ENCODE results near the gene CYRIA. TPM values are rescaled to one million over a fixed set of nuclear protein-coding genes. Genes with fewer than 3 reads are reported as not detected.
A peak's percentile ranks its signal among the peaks of the same experiment; 100 is the strongest.

Gene CYRIA
- total RNA-seq, 1 donor from 2014 or later, result 26.4 TPM

DNA sequence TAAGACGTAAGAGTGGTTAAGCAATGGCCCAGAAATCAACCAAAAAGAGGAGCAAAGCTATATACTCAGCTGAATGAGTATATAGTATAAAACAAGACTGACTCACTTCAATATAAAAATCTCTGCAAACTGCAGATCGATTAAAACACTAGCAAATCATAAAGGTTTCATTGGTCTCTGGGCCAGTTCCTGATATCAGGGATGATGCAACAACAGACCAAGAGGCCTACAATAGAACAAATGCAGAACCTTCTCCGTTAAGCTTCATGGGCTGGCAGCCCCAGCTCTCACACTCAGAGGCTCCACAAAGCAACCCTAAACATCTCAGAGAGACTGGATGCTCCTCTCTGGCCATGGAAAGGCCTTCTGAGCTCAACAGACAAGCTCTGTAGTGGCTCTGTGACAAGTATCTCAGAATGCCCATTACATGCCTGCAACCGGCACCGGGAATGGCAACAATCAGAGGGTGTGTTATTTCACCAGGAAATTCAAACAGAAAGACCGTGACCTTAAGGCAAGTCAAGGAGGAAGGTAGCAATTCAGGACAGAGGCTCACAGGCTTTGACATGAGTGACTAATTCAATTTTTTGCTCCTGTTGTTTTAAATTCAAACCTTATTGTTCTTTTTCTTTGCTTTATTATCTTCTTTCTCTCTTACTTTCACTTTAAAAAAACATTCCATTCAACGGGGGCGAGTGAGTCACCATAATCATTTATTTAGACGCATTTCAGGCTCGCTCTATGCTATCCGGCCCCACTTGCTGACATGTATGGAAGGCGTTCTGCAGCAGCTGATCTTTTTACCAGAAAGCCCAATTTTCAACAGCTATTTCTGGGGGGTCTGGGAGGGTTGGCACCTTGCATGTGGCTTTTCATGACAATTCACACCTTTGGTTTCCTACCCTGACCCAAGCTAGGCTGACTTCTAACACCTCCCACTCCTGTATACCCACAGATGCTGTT lies 15.1 kb downstream of the CYRIA start:
- DNase-seq (ENCODE audit: low read depth in 2 of 2), result peak; percentile 79 to 82

DNA sequence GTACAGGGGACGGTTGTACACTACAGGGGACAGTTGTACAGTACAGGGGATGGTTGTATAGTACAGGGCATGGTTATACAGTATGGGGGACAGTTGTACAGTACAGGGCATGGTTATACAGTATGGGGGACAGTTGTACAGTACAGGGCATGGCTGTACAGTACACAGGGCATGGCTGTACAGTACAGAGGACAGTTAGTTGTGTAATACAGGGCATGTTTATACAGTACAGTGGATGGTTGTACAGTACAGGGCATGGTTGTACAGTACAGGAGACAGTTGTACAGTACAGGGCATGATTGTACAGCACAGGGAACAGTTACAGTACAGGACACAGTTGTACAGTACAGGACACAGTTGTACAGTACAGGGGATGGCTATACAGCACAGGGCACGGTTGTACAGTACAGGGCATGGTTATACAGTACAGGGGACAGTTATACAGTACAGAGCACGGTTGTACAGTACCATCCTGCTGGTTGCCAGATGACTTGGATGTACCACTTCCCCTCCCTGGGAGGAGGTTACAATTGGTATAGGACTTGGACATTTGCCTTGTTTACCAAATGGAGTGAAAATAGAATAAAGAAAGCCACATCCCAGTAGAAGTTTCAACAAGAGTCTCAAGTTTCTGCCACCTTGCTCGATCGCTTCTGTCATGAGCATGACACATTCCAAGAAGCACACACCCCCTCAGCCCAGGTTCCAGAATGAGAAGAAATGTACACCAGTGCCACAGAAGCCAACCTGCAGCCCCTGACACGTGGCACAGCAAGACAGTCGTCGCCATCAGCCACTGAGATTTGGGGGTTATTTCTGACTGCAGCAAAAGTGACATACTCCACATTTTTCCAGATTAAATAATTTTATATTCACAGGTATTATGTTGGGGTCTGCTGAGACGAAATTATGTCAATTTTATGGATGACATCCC lies 16.0 kb downstream of the CYRIA start:
- no peak for DNase-seq (ENCODE audit: low read depth in 2 of 2)

DNA sequence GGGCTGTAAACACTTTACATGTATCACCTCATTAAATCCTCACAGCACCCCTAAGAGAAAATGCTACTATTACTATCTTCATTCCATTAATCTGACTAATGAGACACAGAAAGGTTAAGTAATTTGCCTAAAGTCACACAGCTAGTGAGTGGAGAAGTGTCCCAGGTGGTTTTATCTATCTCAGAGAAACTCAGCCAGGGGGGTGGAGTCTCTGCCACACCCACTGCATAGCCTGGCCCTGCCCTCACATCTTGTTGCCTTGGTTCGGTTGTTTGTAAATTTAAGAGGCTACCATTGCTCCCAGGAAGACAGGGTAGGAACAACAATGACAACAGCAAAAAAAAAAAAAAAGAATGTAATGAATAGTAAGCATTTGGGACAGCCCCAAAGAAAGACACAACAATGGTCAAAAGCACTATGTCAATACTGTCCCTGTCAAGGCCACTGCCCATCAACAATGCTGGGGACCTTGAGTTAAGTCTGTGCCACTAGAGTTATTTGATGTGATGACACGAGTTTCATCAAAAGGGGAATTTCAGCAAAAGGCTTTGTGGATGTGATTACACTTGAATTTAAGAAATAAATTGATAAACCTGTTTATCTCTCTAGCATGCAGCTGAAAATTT lies 17.5 kb downstream of the CYRIA start:
- no peak for DNase-seq (ENCODE audit: low read depth in 2 of 2)

DNA sequence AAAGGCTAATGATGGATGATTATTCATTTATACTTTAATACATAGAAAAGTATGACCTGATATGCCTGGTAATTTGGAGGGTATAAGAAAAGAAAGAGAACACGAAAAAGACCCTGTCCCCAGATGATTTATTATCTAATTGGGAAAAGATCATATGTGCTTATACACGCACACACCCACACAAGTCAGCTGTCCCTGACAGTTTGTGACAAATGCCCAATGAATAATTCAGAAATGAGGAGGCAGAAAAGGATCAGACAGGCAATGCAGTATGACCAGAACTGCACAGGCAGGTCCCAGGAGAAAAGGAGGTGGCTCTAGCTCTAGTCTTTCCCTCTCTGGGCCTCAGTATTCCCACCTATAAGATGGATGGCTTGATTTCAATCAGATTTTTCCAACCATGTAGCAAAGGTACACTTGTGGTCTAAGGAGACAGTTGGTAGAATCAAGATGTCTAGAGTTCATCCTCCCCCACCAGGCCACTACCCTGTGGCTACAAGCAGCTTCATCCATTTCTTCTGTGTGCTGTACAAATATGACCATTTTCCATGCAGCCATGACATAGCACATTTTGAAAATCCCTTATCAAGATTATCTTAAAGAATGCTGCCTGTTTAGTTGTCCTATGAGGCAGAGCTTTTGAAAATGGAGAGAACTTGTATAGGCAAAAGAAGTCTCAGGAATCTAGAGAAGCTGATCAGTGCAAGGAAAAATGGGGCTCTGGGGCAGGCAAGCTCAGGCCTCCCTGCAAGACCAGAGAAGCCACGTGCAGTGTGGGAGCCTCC lies 19.7 kb downstream of the CYRIA start:
- no peak for DNase-seq (ENCODE audit: low read depth in 2 of 2)

DNA sequence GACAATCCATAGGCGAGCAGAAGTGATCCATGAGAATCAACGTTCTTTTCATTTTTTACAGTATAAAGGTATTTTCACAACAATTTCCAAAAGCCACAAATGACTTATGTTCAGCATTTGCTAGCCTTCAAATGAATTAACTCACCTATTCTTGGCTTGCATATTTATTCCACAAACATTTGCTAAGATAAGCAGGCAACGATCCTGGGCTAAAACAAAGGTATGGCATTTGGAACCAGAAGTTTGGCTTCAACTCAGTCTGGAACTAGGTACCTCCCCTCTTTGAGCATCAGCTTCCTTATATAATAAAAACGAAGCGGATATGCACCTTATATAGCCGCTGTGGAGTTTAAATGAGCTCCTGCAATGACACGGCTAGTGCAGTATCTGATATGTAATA lies 20.5 kb downstream of the CYRIA start:
- no peak for DNase-seq (ENCODE audit: low read depth in 2 of 2)

DNA sequence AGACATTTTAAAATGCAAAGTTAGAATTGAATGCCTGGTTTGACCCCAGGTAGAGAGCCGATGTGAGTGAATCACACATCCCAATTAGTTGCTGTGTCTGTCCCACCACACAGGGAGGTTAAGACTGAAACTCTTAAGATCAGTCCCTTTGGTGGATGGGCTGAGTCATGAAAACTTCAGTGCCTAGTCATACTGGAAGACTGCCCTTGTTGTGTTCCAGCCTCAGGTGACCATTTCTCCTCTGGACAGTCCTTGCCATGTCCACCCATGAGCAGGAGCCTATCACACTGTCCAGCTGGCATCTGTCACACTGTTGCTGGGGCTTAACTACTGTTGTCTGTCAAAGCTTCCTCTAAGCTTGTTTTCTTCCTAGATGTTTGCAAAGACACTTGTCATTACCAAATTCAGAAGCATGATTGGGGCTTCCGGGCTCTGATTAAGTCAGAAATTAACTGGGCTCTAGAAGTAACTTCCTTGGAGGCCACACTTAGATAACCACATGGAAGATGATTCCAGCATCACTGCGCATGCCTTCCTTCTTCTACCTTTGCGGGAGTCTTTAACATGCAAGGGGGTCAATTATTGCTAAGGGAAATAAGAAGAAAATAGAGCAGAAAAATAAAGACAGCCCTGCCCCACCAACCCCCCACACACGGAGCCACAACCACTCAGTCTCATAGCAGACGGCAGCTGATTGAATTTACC lies 21.3 kb downstream of the CYRIA start:
- DNase-seq (ENCODE audit: low read depth in 2 of 2), result peak in 1 of 2 donors; percentile 28

DNA sequence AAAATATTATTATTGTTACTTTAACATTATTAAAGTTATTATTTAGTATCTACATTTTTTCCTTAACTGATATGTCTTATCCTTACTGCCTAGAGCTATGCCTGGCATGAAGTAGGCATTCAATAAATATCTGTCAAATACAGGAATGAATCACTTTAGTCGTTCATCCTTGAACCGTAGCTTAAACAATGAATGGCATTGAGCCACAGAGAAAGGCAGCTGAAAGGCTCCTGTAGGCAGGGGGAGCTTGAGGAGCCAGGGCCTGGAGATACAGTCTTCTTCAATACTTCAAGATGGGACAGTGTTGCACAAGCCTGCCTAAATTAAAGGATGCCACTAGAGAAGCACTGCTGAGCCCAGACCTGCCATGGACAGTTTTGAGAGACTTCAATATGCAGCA lies 22.5 kb downstream of the CYRIA start:
- peak in 1 of 2 donors; percentile 85 for DNase-seq (ENCODE audit: low read depth in 2 of 2)

DNA sequence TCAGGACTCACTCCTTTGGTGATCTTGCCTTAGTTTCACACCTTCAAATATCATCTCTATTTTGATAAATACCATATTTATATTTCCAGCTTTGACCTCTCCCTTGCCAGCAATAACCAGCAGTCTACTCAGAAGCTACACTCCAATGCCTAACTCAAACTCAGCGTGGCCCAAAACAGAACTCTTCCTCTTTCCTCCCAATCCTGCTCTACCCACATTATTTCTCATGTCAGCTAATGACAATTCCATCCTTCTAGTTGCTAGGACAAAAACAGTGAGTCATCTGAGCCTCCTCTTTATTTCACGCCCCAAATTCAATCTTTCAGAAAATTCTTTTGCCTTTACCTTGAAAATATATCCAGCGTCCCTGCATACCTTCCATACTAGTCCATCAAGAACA lies 23.5 kb downstream of the CYRIA start:
- no peak for DNase-seq (ENCODE audit: low read depth in 2 of 2)

DNA sequence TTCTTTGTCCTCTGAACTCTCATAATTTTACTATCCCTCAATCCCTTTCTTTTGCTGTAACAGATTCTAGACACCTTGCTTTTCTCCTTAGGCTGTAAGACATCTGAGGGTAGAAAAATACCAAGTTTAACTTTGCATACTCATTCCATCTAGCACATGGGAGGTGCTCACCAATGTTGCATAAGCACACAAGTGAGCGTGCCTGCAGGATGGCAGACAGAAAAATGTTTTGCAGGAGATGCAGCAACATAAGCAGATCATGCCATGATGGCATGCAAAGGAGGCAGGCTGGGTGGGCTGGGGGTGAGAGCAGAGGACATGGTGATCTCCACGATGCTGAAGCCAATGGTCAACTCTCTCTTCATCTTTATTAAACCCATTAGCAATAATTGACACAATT lies 24.1 kb downstream of the CYRIA start:
- DNase-seq (ENCODE audit: low read depth in 2 of 2), result no peak

DNA sequence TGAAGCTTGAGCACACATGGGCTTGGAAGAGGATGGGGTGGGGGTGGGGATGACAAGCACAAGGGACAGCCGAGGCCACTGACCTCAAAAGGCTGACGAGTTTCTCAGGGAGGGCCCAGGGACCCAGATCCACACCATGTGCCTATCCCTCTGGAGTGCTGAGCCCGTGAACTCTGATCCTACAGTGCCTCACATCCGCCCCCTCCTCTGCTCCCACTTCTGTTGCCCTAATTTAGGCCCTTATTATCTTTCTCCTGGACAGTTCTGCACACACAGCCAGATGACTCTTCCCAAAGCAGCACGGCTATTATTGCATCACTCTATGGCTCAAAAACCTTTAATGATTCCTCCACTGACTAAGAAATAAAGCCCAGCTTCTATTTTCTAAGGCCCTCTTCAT lies 24.8 kb downstream of the CYRIA start:
- DNase-seq (ENCODE audit: low read depth in 2 of 2), result no peak

DNA sequence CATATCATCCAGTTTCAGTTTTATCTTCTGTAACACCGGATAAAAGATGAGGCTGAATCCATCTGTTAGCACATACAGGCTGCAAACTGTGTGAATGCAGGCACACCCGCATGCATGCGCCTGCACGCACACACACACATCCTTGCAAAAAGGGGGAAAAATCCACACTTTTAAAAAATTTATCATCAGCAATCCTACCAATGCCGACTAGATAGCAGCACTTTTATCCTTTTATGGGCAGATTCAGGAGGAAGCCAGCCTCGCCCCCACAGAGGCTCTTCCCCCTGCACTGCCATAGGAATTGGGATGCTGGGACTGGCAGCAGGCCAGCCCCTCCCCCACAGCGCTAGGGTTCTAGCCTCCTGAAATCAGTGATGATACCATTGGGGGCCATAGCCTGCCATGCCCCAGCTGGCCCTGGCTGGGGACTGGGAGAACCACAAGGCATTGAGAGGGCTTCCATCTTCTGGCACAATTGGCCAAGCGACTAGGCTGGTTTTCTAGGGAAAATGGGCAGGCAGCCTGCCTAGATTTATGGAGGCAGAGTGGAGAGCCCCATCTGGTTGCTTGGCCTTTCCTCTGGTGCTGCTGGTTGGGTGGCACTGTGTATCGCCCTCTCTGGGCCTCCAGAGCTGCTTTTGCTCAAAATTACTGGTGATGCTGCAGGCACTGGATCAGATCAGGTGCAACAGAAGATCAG lies 25.5 kb downstream of the CYRIA start:
- DNase-seq (ENCODE audit: low read depth in 2 of 2), result no peak

DNA sequence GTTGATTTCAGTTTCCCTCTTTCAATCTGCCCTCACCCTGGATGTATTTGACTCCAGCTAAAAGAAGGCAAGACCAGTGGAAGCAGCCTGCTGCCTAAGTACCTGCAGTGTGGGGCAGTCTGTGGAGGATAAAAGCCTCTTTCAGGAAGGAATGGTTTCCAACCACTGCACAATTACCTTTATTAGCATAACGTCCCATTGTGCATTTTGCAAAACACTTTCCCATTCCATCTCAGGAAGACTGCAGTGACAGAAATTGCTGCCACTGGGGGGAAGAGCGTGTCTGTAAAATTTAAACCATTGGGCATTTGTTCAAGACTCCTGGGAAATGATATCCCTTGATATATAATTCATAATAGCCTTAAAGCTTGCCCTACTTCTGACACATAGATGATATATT lies 26.2 kb downstream of the CYRIA start:
- DNase-seq (ENCODE audit: low read depth in 2 of 2), result no peak

DNA sequence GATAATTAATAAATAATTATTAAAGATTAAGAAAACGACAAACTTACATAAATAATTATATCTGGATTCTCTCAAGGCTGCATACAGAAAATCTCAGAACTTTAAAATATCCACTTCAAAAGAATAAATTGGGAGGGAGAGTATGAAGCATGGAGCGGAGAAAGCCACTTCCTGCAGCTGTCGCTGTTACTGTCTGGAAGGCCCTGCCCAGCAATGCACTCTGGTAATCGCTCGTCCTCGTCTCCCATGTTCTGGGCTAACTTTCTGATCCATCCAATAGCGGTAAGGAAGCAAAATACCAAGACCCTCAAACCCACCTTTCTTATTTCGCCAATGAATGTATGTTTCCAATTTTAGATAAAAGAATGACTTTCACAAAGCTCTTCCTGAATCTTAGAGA lies 26.7 kb downstream of the CYRIA start:
- DNase-seq (ENCODE audit: low read depth in 2 of 2), result peak in 1 of 2 donors; percentile 33

DNA sequence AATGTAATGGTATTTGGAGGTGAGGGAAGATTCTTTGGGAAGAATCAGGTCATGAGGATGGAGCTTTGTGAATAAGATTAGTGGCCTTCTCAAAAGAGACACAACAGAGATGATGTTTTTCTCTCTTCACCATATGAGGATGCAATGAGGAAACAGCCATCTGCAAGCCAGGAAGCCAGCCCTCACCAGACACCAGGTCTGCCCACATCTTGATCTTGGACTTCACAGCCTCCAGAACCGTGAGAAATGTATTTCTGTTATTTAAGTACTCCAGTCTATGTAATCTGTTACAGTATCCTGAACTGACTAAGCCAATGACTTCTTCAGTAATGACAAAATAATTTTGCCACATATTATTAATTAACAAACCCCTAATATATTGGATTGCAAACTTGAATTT lies 28.3 kb downstream of the CYRIA start:
- DNase-seq (ENCODE audit: low read depth in 2 of 2), result no peak

DNA sequence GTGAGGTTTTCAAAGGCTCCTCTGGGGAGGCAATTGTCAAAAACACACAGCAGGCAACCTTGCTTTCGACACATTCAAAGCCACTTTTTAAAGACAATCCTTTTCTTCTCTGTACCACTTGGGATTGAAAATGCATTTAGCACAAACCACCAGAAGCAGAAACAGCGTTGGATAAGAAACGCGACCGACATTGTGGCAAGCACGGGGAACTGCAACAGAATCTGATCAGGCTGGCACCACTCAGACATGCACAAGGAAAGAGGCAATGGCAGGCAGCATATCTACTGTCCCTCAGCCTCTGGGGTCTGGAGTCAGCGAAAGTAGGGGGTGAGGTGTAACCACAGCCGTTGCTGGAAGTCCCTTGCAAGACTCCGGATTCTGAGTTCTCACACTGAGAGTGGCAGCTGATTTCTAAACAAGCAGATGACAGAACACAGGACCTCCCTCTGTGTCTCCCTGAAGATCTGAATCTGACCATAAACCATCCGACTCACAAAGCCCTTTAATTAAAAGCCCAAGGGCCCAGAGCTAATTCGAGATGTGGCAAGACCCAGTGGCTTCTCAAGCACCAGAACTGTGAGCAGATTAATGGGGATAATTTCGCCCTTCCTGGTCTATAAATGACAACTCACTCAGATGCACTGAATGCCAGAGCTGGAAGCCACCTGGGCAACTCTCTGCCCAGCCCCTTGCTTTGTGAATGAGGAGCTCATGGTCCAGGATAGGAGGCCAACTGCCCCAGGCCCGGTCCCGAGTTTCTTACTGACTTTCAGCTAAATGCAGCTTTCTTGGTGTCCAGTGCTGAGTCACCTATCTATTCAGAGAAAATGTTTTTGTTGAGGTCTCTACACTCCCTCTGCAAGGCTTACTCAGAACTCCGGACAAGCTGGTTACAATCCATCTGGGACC lies 29.6 kb downstream of the CYRIA start:
- peak in 1 of 2 donors; percentile 43 for DNase-seq (ENCODE audit: low read depth in 2 of 2)

DNA sequence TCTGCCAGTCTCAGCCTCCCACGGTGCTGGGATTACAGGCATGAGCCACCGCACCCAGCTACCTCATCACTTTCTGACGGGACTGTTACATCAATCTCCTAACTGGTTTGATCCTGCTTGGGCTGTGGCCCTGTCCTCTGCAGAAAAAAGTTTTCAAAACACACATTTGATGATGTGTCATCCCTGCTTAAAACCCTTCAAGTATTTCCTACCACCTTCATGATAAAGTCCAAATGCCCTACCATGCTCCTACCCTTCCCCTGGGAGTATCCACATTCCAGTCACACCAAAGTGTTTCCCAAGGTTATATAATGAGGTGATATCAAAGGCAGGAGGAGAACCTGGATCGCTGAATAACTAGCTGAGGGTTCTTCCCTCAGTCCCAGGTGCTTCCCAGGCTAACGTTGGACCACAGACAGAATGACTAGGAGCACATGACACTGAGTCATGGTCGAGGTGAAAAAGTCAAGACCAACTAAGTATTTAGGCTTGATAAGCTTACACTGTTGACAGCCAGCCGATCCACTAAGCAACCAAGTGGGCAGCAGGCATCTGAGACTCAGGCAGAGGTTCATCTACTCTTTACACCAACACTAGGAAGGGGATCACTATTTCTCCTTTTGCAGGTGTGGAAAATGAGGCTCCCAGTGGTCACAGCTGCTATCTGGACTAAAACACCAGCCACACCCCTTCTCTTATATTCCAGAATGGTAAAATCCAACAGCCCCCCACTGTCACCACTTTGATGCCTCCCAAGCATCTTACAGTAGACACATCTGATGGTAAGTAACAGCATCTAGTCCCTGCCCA lies 31.8 kb downstream of the CYRIA start:
- peak; percentile 27 to 71 for DNase-seq (ENCODE audit: low read depth in 2 of 2)

DNA sequence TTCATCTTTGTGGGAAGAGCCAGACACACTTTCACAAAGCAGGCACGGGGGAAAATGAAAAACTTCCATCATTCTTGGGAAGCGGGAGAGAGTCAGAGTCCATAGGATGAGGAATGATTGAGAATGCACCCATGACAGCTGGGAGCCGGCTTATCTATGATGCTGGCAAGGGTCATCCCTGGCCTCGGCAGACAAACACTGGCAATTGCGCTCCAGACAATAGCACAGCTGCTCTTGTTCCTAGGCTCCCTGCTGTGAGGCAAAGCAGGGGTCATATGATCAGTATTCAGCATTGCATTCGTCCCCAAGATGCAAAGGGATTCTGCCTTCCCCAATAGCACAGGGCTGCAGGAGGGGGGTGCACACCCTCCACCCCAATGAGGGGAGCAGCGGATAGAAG lies 33.0 kb downstream of the CYRIA start:
- no peak for DNase-seq (ENCODE audit: low read depth in 2 of 2)

DNA sequence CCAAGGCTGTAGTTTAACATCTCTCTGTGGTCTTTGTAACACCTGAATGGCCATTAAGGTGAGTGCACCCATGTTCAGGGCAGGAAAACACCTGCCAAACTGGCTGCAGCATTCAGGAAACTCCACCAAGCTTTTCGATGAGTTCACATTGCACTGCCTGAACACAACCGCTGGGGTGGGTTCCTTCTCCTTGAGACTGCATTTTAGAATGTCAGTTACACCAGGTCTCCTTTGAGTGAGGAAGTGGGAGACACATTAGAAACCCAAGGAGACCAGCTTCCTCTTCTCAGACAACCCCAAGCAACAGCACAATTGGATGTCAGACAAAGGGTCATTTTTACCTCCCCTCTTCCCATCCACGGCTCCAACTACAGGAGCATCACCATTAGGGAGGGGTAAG lies 35.2 kb downstream of the CYRIA start:
- DNase-seq (ENCODE audit: low read depth in 2 of 2), result no peak
